ENCODE results near the gene SP6. TPM values are rescaled to one million over a fixed set of nuclear protein-coding genes. Genes with fewer than 3 reads are reported as not detected.

SP6 gene
- total RNA-seq, 1 donor, result under 0.01 TPM

DNA sequence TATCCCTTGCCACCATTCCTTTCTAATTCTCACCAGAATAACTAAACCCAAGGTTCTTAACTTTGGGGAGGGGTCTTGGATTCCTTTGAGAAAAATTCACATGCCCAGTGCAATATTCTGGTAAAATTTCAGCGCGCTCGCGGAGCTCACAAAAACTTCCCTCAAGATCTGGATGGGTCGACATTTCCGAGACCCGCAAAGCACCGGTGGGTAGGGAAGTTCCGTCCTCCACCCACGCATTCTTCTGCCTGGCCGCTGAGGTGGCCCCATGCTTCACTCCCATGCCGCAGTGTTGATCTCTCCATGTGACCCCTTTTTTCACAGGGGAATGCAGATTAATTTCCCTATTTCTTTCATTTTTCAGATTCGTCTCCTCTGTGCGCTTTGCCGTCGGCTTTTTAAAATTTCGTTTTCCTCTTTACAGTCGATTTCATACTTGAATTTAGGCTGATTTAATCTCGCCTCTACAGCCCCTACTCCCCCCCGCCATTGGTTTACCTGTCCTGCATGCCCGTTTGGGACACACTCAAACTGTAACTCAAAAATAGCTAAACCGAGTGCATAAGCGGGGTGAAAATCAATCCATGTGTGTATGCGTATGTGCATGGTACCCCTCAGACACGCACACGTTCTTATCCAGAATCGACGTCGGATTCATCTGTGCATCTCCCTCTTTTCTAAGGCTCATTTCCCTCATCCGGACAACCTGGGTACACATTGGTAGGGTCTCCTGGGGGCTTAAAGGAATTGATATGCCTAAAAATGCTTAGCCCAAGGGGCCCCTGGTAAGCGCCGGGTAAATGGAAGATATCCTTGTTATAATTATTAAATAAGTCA lies 1.4 kb upstream of the SP6 start:
- Histone ChIP-seq H3K79me2 (ENCODE audit: insufficient read depth, low read length) (no peaks in the 10 kb centered on the region), H2AFZ (ENCODE audit: low read length) (no peak overlapping the region), H3K4me1 (ENCODE audit: insufficient read depth, low read length) (peaks cover 9% of the 10 kb centered on the region), H3K36me3 (ENCODE audit: insufficient read depth, low read length) (no peaks in the 10 kb centered on the region), H3K4me3 (ENCODE audit: insufficient read depth, low read length) (no peak overlapping the region), H3K9me3 (ENCODE audit: low read depth, low read length) (no peaks in the 10 kb centered on the region), H3K27me3 (ENCODE audit: insufficient read depth, low read length) (peaks cover 79% of the 10 kb centered on the region), H3K27ac (ENCODE audit: low read depth, low read length) (no peak overlapping the region), H3K4me2 (ENCODE audit: insufficient read depth, low read length) (no peak overlapping the region), H4K20me1 (ENCODE audit: insufficient read depth, low read length) (no peaks in the 10 kb centered on the region)
- TF ChIP-seq, protein P1, sequence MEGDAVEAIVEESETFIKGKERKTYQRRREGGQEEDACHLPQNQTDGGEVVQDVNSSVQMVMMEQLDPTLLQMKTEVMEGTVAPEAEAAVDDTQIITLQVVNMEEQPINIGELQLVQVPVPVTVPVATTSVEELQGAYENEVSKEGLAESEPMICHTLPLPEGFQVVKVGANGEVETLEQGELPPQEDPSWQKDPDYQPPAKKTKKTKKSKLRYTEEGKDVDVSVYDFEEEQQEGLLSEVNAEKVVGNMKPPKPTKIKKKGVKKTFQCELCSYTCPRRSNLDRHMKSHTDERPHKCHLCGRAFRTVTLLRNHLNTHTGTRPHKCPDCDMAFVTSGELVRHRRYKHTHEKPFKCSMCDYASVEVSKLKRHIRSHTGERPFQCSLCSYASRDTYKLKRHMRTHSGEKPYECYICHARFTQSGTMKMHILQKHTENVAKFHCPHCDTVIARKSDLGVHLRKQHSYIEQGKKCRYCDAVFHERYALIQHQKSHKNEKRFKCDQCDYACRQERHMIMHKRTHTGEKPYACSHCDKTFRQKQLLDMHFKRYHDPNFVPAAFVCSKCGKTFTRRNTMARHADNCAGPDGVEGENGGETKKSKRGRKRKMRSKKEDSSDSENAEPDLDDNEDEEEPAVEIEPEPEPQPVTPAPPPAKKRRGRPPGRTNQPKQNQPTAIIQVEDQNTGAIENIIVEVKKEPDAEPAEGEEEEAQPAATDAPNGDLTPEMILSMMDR (IDR thresholded peaks at IDR 0.05; ENCODE audit: extremely low read depth, low read depth, low read length), result no peak
- peak; percentile 60 for DNase-seq (ENCODE audit: insufficient read length, low spot score, missing footprints)

DNA sequence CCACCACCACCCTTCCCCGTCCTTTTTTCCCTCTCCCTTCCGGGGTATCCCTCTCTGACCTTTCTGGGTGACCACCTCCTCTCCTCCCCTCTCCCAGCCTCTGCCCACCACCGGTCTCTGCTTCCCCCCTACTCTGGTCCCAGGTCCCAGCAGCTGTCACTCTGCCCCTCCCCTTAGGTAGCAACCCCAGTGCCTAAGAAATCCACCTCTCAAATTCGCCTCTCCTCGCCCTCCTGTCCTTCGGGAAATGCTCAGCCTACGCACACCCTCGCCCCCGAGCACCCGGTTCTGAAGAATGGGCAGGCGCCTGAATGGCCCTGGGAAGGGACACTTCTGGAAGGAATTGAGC lies 775 bp upstream of the SP6 start:
- Histone ChIP-seq H3K9me3 (ENCODE audit: low read depth, low read length) (no peaks in the 10 kb centered on the region), H3K27me3 (ENCODE audit: insufficient read depth, low read length) (peaks cover 84% of the 10 kb centered on the region), H3K27ac (ENCODE audit: low read depth, low read length) (no peak overlapping the region), H3K4me2 (ENCODE audit: insufficient read depth, low read length) (no peak overlapping the region), H3K4me1 (ENCODE audit: insufficient read depth, low read length) (peaks cover 12% of the 10 kb centered on the region), H3K36me3 (ENCODE audit: insufficient read depth, low read length) (no peaks in the 10 kb centered on the region), H4K20me1 (ENCODE audit: insufficient read depth, low read length) (no peaks in the 10 kb centered on the region), H3K4me3 (ENCODE audit: insufficient read depth, low read length) (no peak overlapping the region), H2AFZ (ENCODE audit: low read length) (no peak overlapping the region), H3K79me2 (ENCODE audit: insufficient read depth, low read length) (no peaks in the 10 kb centered on the region)
- peak; percentile 8 for DNase-seq (ENCODE audit: insufficient read length, low spot score, missing footprints)
- TF ChIP-seq, protein P1 (IDR thresholded peaks at IDR 0.05; ENCODE audit: extremely low read depth, low read depth, low read length), result no peak

DNA sequence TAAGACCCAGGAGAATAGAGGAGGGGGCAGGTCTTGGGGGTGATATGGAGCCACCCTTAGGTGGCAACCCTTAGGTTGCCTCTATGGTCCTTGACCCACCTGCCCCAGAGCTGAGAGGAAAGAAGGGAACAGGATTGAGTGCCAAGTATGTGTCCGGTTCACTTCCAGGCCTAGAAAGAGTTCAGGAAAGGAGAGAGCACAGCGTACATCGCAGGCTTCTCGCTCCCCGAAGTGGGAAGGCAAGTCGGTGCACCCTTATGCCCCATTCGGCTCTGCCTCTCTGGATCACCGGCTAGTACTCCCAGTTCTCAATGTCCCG lies 631 bp downstream of the SP6 start:
- DNase-seq (ENCODE audit: insufficient read length, low spot score, missing footprints), result no peak
- Histone ChIP-seq H3K4me1 (ENCODE audit: insufficient read depth, low read length) (peaks cover 12% of the 10 kb centered on the region), H3K27me3 (ENCODE audit: insufficient read depth, low read length) (peaks cover 84% of the 10 kb centered on the region), H3K4me2 (ENCODE audit: insufficient read depth, low read length) (peak overlapping the region; percentile 56), H3K36me3 (ENCODE audit: insufficient read depth, low read length) (no peaks in the 10 kb centered on the region), H4K20me1 (ENCODE audit: insufficient read depth, low read length) (no peaks in the 10 kb centered on the region), H3K27ac (ENCODE audit: low read depth, low read length) (no peak overlapping the region), H3K9me3 (ENCODE audit: low read depth, low read length) (no peaks in the 10 kb centered on the region), H3K4me3 (ENCODE audit: insufficient read depth, low read length) (no peak overlapping the region), H2AFZ (ENCODE audit: low read length) (no peak overlapping the region), H3K79me2 (ENCODE audit: insufficient read depth, low read length) (no peaks in the 10 kb centered on the region)
- TF ChIP-seq, protein P1 (IDR thresholded peaks at IDR 0.05; ENCODE audit: extremely low read depth, low read depth, low read length), result no peak

DNA sequence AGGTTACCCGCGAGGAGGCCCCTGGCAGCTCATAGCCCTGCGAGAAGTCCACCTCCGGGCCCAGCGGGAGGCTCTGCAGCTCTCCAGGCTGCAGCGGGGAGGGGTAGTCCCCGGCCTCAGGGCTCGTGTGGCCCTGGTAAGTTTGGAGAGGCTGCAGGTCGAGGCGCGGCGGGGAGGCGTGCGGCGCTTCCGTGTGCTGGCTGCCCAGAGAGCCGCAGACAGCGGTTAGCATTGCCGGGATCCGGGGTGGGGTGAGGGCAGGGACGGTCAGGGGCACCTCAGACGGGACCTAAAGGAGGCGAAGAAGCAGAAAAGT lies 2.8 kb downstream of the SP6 start:
- no peaks in the 10 kb centered on the region for H3K9me3 ChIP-seq (ENCODE audit: low read depth, low read length)
- H2AFZ ChIP-seq (ENCODE audit: low read length), result no peak overlapping the region
- no peaks in the 10 kb centered on the region for H3K79me2 ChIP-seq (ENCODE audit: insufficient read depth, low read length)
- TF ChIP-seq, protein P1 (IDR thresholded peaks at IDR 0.05; ENCODE audit: extremely low read depth, low read depth, low read length), result no peak
- H3K27ac ChIP-seq (ENCODE audit: low read depth, low read length), result no peak overlapping the region
- H3K4me3 ChIP-seq (ENCODE audit: insufficient read depth, low read length), result no peak overlapping the region
- no peak overlapping the region for H3K4me2 ChIP-seq (ENCODE audit: insufficient read depth, low read length)
- no peaks in the 10 kb centered on the region for H4K20me1 ChIP-seq (ENCODE audit: insufficient read depth, low read length)
- H3K27me3 ChIP-seq (ENCODE audit: insufficient read depth, low read length), result peaks cover 62% of the 10 kb centered on the region
- peaks cover 31% of the 10 kb centered on the region for H3K4me1 ChIP-seq (ENCODE audit: insufficient read depth, low read length)
- DNase-seq (ENCODE audit: insufficient read length, low spot score, missing footprints), result no peak
- H3K36me3 ChIP-seq (ENCODE audit: insufficient read depth, low read length), result no peaks in the 10 kb centered on the region

Measured in osteoblast (primary cell).